SHP77 (cell line): ENCODE data around the gene VAV3.

Source experiments
- DNase-seq, 2 experiments: peaks; one replicate each; lab custom pipeline; 2025; lab: John Stamatoyannopoulos, UW

VAV3 gene

DNA sequence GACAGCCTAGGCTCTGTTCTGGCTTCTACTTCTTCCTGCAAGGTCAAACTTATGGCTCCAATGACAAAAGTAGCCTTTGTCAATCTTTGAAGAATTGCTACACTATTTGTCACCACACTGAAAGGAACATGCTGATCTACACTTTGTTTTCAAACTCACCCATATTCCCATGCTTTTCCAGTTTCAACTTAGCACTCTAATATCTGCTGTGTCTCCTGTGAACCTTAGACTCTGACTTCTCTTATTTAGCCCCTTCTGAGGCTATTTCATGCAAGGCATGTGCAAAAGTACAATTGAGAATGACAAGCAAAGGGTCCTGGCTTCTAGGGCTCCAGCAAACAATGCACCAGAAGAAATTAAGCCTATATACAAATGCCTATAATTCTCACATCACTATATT, 374.9 kb downstream of the VAV3 start:
- no peak for DNase-seq

DNA sequence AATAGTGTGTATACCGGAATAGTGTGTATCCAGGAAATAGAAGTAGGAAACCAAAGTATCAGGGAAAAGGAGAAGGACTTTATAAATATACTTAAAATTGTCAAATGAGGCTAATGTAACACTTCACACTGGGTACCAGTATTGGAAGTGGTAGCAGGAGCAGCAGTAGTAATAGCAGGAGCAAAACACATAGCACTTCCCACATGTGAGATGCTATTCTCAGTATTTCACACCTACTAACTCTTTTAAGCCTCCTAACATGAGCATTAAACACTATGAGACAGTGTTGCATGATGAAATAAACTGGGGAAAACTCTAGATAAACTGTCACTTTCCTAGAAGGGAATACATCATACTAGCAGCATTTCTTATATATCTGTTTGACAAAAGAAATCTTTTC, 376.7 kb downstream of the VAV3 start:
- no peak for DNase-seq

GRCh38 chr1:107575226-107575625, 389.8 kb downstream of the VAV3 start:
- no peak for DNase-seq

- no peak for DNase-seq
Observed at GRCh38 chr1:107574044-107574443, 390.9 kb downstream of the VAV3 start.

DNA sequence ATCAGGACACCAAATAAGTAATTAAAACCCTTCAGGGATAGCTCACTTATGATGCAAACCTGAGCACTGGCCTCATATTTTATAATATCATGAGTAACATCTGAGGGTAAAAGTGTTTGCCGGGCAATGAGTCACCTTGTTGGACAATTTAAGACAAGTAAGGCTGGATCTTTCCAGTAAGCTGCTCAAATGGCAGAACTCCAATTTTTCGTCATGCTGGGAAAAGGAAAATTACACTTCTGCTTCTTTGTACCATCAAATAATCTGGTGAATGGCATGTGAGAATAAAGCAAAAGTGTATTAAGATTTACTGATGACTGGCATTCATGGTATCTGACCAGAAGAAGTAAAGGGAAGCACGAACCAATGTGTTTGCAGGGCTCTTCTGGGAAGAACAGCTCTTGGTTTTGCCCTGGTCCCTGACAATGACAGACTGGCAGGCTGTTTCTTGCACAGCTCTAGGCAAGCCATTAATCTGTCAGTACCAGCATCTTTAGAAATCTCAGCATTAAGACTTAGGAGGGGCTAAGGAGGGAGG, 392.2 kb downstream of the VAV3 start:
- DNase-seq: peak in 1 of 2 experiments; percentile 2

- DNase-seq: no peak
Observed at GRCh38 chr1:107570768-107571167, 394.2 kb downstream of the VAV3 start.

- no peak for DNase-seq
Observed at GRCh38 chr1:107563441-107563840, 401.5 kb downstream of the VAV3 start.

DNA sequence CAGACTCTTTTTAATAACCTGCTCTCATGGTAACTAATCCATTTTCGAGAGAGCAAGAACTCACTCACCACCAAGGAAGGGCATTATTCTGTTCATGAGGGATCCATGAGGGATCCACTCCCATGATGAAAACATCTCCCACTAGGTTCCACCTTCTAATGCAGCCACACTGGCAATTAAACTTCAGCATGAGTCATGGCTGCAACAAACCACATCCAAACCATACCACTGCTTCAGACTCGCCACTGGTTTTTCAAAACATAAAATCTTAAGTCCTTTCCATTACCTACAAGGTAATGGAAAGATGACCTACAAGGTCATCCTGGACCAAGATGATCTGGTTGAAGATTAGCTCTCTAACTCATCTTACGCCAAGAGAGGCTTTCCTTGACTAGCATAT, 405.1 kb downstream of the VAV3 start:
- DNase-seq: no peak

GRCh38 chr1:107557095-107557494, 407.9 kb downstream of the VAV3 start:
- no peak for DNase-seq

GRCh38 chr1:107555578-107555977, 409.4 kb downstream of the VAV3 start:
- DNase-seq: no peak

DNA sequence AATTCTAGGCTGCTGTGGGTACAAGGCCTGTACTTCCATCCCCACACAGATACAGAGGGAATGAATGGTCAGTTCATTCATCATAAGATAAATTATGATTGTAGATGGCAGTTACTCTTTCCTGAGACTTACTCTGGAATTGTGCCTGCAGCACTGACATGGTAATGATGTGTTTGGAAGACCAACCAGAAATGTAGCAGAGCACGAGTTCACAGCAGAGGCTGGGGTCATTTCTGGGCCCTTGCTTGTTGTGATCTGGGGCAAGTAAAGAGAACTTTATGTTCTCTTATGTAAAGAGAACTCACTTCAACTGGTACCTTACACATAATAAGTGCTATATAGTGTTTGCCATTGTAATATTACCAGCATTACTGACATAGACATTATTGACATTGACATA, 412.2 kb downstream of the VAV3 start:
- no peak for DNase-seq

DNA sequence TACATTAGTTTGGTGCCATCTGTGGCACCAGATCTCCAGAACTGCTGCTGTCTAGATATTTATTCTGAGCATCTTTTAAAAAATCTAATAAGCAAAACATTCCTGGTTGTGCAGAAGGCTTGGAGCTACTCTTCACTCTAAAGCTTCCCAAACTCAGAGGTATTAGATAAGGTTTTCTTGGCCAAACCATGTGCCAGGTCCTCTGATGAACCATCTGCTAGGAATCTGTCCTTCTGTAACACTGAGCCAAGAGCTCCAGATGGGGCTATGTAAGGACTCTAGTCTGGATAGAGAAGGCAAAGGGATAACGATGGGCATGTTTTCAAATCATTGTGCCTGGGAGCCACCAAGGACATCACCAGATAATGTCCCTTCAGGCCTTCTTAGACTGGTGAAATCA, 413.5 kb downstream of the VAV3 start:
- no peak for DNase-seq

- DNase-seq: no peak
Observed at GRCh38 chr1:107550358-107550757, 414.6 kb downstream of the VAV3 start.

- no peak for DNase-seq
Observed at GRCh38 chr1:107549152-107549810, 415.7 kb downstream of the VAV3 start.

DNA sequence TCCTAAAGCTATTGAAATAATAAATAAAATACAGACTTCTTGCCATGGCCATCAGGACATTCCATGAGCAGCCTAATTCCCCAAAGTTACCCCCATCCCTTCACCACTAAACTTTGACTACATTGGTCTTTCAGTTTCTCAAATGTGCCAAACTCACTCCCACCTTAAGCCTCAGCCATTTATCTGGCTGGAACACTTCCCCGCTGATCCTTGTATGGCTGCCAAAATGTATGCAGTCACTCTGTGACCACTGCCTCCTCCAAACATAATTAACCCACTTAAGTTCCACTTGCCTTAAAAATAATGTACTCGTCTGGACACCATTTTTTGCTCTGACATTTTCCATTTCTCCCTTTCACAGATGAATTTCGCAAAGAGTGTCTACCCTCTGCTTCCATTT, 416.7 kb downstream of the VAV3 start:
- DNase-seq: no peak

- no peak for DNase-seq
Observed at GRCh38 chr1:107547363-107548155, 417.4 kb downstream of the VAV3 start.

- no peak for DNase-seq
Observed at GRCh38 chr1:107546576-107546975, 418.4 kb downstream of the VAV3 start.

- no peak for DNase-seq
Observed at GRCh38 chr1:107545879-107546278, 419.1 kb downstream of the VAV3 start.

GRCh38 chr1:107545056-107545577, 419.9 kb downstream of the VAV3 start:
- DNase-seq: no peak

DNA sequence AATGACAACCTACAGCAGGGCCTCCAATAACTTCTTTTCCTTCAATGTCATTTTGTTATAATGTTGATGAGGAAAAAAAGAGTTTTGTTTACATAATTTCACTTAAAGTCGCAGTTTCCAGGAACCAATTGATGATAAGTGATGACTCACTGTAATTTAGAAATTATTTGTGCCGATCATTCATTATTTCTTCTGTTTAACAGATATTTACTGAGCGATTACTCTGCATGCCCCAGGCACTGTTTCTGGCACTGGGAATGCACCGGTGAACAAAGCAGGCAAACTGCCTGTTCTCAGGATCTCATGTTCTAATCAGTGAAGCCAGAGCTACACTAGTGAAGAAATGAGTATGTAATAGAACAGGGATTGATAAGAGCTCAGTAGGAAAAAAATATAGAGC, 420.7 kb downstream of the VAV3 start:
- no peak for DNase-seq

- no peak for DNase-seq
Observed at GRCh38 chr1:107541412-107541811, 423.6 kb downstream of the VAV3 start.

DNA sequence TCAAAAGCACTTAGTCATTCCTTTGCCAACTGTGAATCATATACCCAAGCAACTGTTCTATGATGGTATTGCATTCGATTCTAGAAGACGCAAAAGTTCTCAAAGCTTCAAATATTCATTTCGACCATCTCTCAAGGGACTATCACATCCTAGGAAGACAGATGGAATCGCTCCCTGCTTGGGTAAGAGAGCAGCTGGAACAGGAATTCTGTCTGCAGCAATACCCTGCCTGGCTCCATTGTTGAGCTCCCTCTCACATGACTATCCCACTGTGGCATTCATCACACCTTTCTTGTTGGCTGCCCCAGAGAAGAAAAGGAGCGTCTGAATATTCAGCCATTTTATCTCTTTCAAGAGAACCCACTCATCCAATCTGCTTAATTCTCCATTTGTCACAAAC, 426.5 kb downstream of the VAV3 start:
- no peak for DNase-seq

DNA sequence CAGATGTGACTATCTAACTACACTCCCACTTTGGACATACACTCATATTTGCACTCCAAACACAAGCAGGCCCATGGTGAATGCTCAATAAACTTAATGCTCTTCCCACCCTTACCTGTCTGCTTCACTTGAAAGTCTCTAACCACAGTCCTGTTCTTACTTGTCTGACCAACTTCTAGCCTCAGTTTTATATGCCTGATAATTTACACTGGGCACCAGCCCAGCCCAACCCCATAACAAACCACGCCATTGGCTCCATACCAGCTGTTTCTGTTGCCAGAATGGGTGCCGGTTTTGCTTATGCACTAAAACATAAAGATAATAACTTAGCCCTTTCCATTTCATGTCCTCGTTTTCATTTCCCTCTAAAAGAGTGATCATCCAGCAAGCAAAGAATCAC, 428.7 kb downstream of the VAV3 start:
- no peak for DNase-seq
